ENCODE data around the gene GALC.

GRCh38 chr14:87952307-87953094, 40.5 kb downstream of the GALC start:
- no peak for TF ChIP-seq CTCF (IDR thresholded peaks at IDR 0.05; ENCODE audit: extremely low read depth in 1 of 2, insufficient read depth in 1 of 2, low read depth in 1 of 2, low read length in 2 of 2)
- no peak for TF ChIP-seq POLR2A (IDR thresholded peaks at IDR 0.05; ENCODE audit: low read depth, low read length)
- TF ChIP-seq POLR2AphosphoS5 (IDR thresholded peaks at IDR 0.05; ENCODE audit: insufficient read depth, low read depth, low read length), result no peak
- TF ChIP-seq MYC (IDR thresholded peaks at IDR 0.05; ENCODE audit: low read depth, low read length), result no peak
- TF ChIP-seq MAX (IDR thresholded peaks at IDR 0.05; ENCODE audit: insufficient read depth, insufficient read length), result no peak
- TF ChIP-seq EZH2 (IDR thresholded peaks at IDR 0.05; ENCODE audit: borderline replicate concordance, low read depth, low read length, severe bottlenecking), result no peak

Measured in endothelial cell of umbilical vein (primary cell).